ENCODE measurements around the gene MROH2A. TPM values are rescaled to one million over a fixed set of nuclear protein-coding genes. Genes with fewer than 3 reads are reported as not detected.

The MROH2A gene
- total RNA-seq, 1 donor from 2014 or later = 0.31 TPM

DNA sequence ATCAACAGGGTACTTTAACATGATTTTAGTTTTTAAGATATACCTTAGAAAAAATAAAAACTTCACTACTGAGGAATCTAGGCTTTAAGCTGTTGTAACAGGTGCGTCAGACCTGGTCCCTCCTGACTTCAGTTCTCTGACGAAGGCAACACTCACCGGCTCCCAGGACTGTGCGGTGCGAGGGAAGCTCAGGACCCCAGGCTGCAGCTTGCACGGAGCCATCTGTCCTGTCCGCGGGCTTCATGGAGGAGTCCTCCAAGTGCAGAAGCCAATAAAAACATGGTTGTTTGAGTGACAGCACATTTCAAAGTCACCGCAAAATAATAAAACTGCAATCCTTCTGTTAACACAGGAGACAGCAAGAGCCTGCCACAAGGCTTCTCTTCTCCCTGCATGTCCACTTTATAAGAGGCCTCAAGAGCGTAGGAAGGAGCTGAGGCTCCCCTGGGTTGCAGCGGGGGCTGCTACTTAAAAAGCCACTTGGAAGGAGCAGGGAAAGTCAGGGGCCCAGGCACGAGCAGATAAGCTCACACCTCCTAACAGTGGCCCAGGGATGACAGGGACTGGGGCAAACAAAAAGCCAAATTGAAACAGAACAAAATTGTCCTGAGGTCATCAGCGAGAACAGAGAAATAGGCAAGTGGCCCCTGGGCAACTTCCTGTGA is 71.6 kb downstream of the MROH2A start:
- H3K27me3 Mint-ChIP-seq (ENCODE audit: unreplicated experiment) = peaks cover 2% of the 10 kb centered on the region
- no peak overlapping the region for H3K27ac Mint-ChIP-seq (ENCODE audit: unreplicated experiment)
- H3K9me3 Mint-ChIP-seq (ENCODE audit: unreplicated experiment) = no peaks in the 10 kb centered on the region
- DNase-seq (ENCODE audit: low spot score) = no peak
- TF ChIP-seq, protein P1, sequence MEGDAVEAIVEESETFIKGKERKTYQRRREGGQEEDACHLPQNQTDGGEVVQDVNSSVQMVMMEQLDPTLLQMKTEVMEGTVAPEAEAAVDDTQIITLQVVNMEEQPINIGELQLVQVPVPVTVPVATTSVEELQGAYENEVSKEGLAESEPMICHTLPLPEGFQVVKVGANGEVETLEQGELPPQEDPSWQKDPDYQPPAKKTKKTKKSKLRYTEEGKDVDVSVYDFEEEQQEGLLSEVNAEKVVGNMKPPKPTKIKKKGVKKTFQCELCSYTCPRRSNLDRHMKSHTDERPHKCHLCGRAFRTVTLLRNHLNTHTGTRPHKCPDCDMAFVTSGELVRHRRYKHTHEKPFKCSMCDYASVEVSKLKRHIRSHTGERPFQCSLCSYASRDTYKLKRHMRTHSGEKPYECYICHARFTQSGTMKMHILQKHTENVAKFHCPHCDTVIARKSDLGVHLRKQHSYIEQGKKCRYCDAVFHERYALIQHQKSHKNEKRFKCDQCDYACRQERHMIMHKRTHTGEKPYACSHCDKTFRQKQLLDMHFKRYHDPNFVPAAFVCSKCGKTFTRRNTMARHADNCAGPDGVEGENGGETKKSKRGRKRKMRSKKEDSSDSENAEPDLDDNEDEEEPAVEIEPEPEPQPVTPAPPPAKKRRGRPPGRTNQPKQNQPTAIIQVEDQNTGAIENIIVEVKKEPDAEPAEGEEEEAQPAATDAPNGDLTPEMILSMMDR (IDR thresholded peaks at IDR 0.05; ENCODE audit: unreplicated experiment) = no peak
- no peak overlapping the region for H3K4me3 Mint-ChIP-seq (ENCODE audit: unreplicated experiment)
- peaks cover 26% of the 10 kb centered on the region for H3K4me1 Mint-ChIP-seq (ENCODE audit: unreplicated experiment)
- H3K36me3 Mint-ChIP-seq (ENCODE audit: low read depth, unreplicated experiment) = peaks cover 7% of the 10 kb centered on the region

DNA sequence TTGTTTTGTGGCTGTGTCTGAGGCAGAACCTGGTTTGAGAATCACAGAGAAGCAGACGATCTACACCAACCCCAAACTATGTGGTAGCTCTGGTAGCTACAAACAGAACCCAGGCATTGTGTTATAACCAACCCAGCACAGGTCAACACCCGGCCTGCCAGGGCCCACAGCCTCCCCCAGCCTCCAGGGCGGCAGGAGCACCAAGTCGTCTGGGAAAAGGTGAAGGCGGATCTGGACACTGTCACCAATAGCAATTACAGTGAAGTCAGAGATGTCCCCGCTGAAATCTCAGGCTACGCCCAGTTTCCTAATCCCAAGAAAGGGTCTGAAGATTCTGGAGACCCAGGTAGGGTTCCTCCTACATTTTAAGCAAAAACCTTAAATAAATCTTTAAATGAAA is 72.6 kb downstream of the MROH2A start:
- Mint-ChIP-seq H3K4me1 (ENCODE audit: unreplicated experiment) (peaks cover 28% of the 10 kb centered on the region), H3K36me3 (ENCODE audit: low read depth, unreplicated experiment) (peaks cover 6% of the 10 kb centered on the region), H3K9me3 (ENCODE audit: unreplicated experiment) (no peaks in the 10 kb centered on the region)

DNA sequence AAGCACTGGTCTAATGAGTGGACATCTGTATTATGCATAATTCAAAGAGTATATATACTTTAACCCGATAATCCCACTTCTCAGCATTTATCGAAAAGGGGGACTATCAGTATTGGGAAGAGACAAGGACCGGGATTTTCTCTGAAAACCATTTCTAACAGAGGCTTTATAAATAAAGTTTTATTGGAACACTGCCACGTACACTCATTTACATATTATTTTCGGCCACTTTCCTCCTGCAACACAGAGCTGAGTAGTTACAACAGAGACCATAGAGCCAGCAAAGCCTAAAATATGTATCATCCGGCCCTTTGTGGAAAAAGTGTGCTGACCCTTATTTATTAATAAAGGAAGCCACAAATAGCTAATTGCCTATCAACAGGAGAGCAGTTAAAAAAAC is 73.0 kb downstream of the MROH2A start:
- Mint-ChIP-seq H3K4me1 (ENCODE audit: unreplicated experiment) (peaks cover 28% of the 10 kb centered on the region), H3K4me3 (ENCODE audit: unreplicated experiment) (no peak overlapping the region), H3K27ac (ENCODE audit: unreplicated experiment) (peak overlapping the region; percentile 46), H3K27me3 (ENCODE audit: unreplicated experiment) (peaks cover 3% of the 10 kb centered on the region), H3K36me3 (ENCODE audit: low read depth, unreplicated experiment) (peaks cover 4% of the 10 kb centered on the region), H3K9me3 (ENCODE audit: unreplicated experiment) (no peaks in the 10 kb centered on the region)
- TF ChIP-seq, protein P1 (IDR thresholded peaks at IDR 0.05; ENCODE audit: unreplicated experiment) = no peak
- DNase-seq (ENCODE audit: low spot score) = no peak

More for the DNA sequence above, 72.6 kb downstream of the MROH2A start:
- Mint-ChIP-seq H3K4me3 (ENCODE audit: unreplicated experiment) (no peak overlapping the region), H3K27ac (ENCODE audit: unreplicated experiment) (no peak overlapping the region), H3K27me3 (ENCODE audit: unreplicated experiment) (peaks cover 2% of the 10 kb centered on the region)
- TF ChIP-seq, protein P1 (IDR thresholded peaks at IDR 0.05; ENCODE audit: unreplicated experiment) = no peak
- DNase-seq (ENCODE audit: low spot score) = no peak

DNA sequence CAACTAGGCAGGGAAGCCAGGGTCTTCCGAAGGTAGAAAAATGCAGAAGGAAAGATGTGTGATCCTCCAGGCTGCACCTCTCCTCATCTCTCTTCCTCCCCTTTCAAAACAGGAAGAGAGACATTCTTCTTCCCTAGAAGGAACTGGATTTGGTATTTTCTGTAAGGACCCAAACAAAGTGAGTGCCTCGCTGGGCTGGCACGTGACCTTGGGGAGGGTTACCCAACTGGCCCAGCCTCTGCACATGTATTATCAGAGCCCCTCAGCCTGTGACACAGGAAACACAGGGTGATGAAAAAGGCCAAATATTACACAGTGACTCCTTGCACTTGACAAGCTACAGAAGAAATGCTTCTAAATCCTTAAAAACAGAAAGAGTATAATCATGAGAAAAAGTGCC is 73.9 kb downstream of the MROH2A start:
- Mint-ChIP-seq H3K4me1 (ENCODE audit: unreplicated experiment) (peaks cover 28% of the 10 kb centered on the region), H3K27ac (ENCODE audit: unreplicated experiment) (peak overlapping the region; percentile 89), H3K9me3 (ENCODE audit: unreplicated experiment) (no peaks in the 10 kb centered on the region), H3K36me3 (ENCODE audit: low read depth, unreplicated experiment) (peaks cover 4% of the 10 kb centered on the region), H3K27me3 (ENCODE audit: unreplicated experiment) (peaks cover 3% of the 10 kb centered on the region), H3K4me3 (ENCODE audit: unreplicated experiment) (peak overlapping the region; percentile 60)
- DNase-seq (ENCODE audit: low spot score) = peak; percentile 27
- TF ChIP-seq, protein P1 (IDR thresholded peaks at IDR 0.05; ENCODE audit: unreplicated experiment) = no peak

DNA sequence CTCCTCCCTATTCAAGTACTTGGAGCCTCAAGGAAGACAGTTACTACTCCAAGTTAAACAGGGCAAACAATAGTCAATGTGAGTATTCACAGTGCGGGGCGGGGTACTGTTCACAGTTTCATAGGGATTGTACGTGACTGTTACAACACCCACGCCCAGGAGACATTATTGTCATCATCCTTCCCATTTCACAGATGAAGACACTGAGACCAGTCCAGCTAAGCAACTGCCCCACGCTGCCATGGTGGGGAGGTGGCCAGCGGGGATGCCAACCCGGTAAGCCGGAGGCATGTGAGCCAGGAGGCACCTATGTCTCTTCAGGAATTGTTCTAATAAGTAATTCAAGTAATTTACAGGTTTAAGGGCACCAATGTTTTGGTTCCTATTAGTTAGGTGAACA is 75.2 kb downstream of the MROH2A start:
- TF ChIP-seq, protein P1 (IDR thresholded peaks at IDR 0.05; ENCODE audit: unreplicated experiment) = no peak
- no peaks in the 10 kb centered on the region for H3K9me3 Mint-ChIP-seq (ENCODE audit: unreplicated experiment)
- no peaks in the 10 kb centered on the region for H3K36me3 Mint-ChIP-seq (ENCODE audit: low read depth, unreplicated experiment)

More for the DNA sequence above, 75.2 kb downstream of the MROH2A start:
- DNase-seq (ENCODE audit: low spot score) = no peak
- Mint-ChIP-seq H3K27ac (ENCODE audit: unreplicated experiment) (no peak overlapping the region), H3K4me1 (ENCODE audit: unreplicated experiment) (peaks cover 28% of the 10 kb centered on the region), H3K4me3 (ENCODE audit: unreplicated experiment) (peak overlapping the region; percentile 98), H3K27me3 (ENCODE audit: unreplicated experiment) (peaks cover 3% of the 10 kb centered on the region)

All from endothelial cell (in vitro differentiated cells).